Measurements from ENCODE around the gene FBXO2.

DNA sequence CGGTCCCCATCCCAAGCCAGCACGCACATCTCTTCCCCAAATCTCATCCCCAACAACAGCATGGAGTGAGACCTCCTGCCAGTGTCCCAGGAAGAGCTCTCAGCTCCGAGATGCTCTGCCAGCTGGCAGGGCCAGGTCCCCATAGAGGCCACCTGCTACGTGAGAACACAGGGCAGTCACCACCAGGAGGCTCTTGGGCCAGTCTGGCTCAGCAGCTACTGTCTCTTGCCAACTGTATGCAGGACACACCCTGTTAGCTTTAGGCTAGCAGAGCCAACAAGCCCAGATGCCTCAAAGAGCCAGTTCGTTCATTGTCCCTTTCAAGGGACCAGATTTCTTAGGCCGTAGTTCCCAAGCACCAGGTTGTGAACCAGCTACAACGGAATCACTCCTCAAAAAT is 36.9 kb downstream of the FBXO2 start:
- TF ChIP-seq, protein P1, sequence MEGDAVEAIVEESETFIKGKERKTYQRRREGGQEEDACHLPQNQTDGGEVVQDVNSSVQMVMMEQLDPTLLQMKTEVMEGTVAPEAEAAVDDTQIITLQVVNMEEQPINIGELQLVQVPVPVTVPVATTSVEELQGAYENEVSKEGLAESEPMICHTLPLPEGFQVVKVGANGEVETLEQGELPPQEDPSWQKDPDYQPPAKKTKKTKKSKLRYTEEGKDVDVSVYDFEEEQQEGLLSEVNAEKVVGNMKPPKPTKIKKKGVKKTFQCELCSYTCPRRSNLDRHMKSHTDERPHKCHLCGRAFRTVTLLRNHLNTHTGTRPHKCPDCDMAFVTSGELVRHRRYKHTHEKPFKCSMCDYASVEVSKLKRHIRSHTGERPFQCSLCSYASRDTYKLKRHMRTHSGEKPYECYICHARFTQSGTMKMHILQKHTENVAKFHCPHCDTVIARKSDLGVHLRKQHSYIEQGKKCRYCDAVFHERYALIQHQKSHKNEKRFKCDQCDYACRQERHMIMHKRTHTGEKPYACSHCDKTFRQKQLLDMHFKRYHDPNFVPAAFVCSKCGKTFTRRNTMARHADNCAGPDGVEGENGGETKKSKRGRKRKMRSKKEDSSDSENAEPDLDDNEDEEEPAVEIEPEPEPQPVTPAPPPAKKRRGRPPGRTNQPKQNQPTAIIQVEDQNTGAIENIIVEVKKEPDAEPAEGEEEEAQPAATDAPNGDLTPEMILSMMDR (IDR thresholded peaks at IDR 0.05), result no peak
- TF ChIP-seq EZH2phosphoT487 (IDR thresholded peaks at IDR 0.05), result no peak

Data from neural progenitor cell (in vitro differentiated cells).